ENCODE measurements around the gene REG3A. TPM values are rescaled to one million over a fixed set of nuclear protein-coding genes. Genes with fewer than 3 reads are reported as not detected.

Gene REG3A
- total RNA-seq, 3 donors from 2014 or later (not counting 1 experiment from before 2014, with no cell fraction given): not detected

DNA sequence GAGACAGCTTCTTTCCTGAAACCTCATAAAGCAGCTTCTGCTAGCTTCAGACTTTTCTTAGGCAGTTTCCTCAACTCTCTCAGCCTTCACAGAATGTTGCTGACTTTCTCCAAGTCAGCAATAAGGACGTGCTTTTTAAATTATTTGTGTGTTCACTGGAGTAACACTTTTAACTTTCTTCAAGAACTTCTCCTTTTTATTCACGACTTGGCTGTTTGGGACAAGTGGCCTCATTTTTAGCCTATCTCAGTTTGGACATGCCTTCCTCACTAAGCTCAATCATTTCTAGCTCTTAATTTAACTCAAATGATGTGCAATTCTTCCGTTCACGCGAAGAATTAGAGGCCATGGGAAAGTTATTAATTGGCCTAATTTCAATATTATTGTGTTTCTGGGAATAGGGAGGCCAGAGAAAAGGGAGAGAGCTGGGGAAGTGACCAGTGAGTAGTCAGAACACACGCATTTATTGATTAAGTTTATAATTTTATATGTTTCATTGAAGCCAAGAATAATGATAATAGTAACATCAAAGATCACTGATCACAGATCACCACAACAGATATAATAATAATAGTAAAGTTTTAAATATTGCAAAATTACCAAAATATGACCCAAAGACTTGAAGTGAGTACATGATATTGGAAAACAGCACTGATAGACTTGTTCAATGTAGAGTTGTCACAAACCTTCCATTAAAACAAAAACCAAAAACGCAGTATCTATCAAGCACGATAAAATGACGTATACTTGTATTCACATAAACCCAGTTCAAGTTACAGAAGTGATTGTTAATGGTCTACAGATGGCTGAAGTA, 34.4 kb downstream of the REG3A start:
- no peaks in the 10 kb centered on the region for H3K4me1 ChIP-seq (ENCODE audit: control insufficient read depth, insufficient read depth, low read length)

DNA sequence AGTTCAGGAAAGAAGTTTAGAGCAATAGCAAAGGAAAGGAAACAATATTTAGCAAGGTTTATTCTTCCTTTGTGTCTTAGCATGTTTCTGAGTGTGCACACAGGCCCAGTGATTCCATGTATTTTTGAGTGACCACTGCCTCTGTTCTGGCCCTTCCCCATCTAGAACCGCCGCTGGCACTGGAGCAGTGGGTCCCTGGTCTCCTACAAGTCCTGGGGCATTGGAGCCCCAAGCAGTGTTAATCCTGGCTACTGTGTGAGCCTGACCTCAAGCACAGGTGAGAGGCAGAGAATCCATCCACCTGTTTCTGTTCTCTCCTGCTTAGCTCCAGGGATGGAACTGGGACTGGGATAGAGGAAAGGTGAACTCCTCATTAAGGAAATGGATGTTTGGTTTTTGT, 36.9 kb downstream of the REG3A start:
- intact Hi-C loops (cut with micrococcal nuclease): no loop called here
- no peaks in the 10 kb centered on the region for H3K4me1 Mint-ChIP-seq
- TF ChIP-seq, protein P1, sequence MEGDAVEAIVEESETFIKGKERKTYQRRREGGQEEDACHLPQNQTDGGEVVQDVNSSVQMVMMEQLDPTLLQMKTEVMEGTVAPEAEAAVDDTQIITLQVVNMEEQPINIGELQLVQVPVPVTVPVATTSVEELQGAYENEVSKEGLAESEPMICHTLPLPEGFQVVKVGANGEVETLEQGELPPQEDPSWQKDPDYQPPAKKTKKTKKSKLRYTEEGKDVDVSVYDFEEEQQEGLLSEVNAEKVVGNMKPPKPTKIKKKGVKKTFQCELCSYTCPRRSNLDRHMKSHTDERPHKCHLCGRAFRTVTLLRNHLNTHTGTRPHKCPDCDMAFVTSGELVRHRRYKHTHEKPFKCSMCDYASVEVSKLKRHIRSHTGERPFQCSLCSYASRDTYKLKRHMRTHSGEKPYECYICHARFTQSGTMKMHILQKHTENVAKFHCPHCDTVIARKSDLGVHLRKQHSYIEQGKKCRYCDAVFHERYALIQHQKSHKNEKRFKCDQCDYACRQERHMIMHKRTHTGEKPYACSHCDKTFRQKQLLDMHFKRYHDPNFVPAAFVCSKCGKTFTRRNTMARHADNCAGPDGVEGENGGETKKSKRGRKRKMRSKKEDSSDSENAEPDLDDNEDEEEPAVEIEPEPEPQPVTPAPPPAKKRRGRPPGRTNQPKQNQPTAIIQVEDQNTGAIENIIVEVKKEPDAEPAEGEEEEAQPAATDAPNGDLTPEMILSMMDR (IDR thresholded peaks at IDR 0.05): no peak
- peaks cover 9 to 13% of the 10 kb centered on the region in 2 donors for H3K9me3 Mint-ChIP-seq
- H3K36me3 ChIP-seq (ENCODE audit: control insufficient read depth, insufficient read depth, low read length): no peaks in the 10 kb centered on the region
- no peak for DNase-seq
- no peaks in the 10 kb centered on the region for H3K36me3 Mint-ChIP-seq
- H3K27ac Mint-ChIP-seq: no peak overlapping the region
- peaks cover 3% of the 10 kb centered on the region for H3K9me3 ChIP-seq (ENCODE audit: control insufficient read depth, insufficient read depth, low read length)
- no peaks in the 10 kb centered on the region for H3K4me1 ChIP-seq (ENCODE audit: control insufficient read depth, insufficient read depth, low read length)
- no peak overlapping the region for H3K4me3 ChIP-seq (ENCODE audit: low read length)
- no peak overlapping the region for H3K4me3 Mint-ChIP-seq
- ATAC-seq: no peak
- 92% methylated on average over 2 of the region's 2 CpGs for WGBS (ENCODE audit: insufficient coverage)
- no peak overlapping the region for H3K27ac ChIP-seq (ENCODE audit: low read length)
- no peaks in the 10 kb centered on the region for H3K27me3 ChIP-seq (ENCODE audit: control insufficient read depth, insufficient read depth, low read length)
- H3K27me3 Mint-ChIP-seq (ENCODE audit: low read depth in 2 of 2): no peaks in the 10 kb centered on the region

More for the DNA sequence above, 34.4 kb downstream of the REG3A start:
- Mint-ChIP-seq H3K27me3 (ENCODE audit: low read depth in 2 of 2) (no peaks in the 10 kb centered on the region), H3K36me3 (no peaks in the 10 kb centered on the region), H3K4me1 (no peaks in the 10 kb centered on the region), H3K4me3 (no peak overlapping the region), H3K9me3 (peaks cover 9 to 15% of the 10 kb centered on the region in 2 donors), H3K27ac (no peak overlapping the region)
- TF ChIP-seq, protein P1 (IDR thresholded peaks at IDR 0.05): no peak
- peaks cover 3% of the 10 kb centered on the region for H3K9me3 ChIP-seq (ENCODE audit: control insufficient read depth, insufficient read depth, low read length)
- no peak overlapping the region for H3K27ac ChIP-seq (ENCODE audit: low read length)
- WGBS (ENCODE audit: insufficient coverage): 26% methylated on average over 5 of the region's 9 CpGs
- H3K27me3 ChIP-seq (ENCODE audit: control insufficient read depth, insufficient read depth, low read length): no peaks in the 10 kb centered on the region
- intact Hi-C loops (cut with micrococcal nuclease): no loop called here
- no peak for ATAC-seq
- no peak for DNase-seq
- H3K4me3 ChIP-seq (ENCODE audit: low read length): no peak overlapping the region
- no peaks in the 10 kb centered on the region for H3K36me3 ChIP-seq (ENCODE audit: control insufficient read depth, insufficient read depth, low read length)

DNA sequence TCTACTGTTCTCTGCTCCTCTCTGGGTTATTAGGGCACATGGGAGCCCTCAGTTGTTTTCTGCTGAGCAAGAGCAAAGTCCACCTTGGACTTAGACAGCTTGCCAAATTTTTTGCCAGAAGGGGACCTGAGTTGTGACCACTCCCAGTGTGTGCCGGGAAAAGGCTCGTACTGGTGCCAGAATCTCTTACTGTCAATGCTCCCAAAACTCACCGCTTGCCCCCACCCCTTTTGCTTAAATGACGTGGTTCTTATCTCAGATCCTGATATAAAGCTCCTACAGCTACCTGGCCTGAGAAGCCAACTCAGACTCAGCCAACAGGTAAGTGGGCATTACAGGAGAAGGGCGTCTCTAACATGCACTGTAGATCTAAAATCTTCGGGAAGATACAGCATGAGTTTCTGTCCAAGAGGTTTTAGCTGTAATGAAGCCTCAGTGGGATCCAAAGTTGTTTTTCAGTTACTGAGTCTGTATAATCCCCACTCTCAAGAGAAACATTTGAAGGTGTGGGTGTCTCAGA, 39.3 kb downstream of the REG3A start, which contains the start of gene REG1A:
TSS of gene REG1A (plus strand) at position 295 of the 520 bp plus-strand sequence. CDS start 374 bp downstream, outside the sequence.
- no peaks in the 10 kb centered on the region for H3K27me3 ChIP-seq (ENCODE audit: control insufficient read depth, insufficient read depth, low read length)
- Mint-ChIP-seq H3K27me3 (ENCODE audit: low read depth in 2 of 2) (no peaks in the 10 kb centered on the region), H3K4me3 (no peak within 1 kb of the TSS), H3K4me1 (no peaks in the 10 kb centered on the region), H3K9me3 (peaks cover 8 to 21% of the 10 kb centered on the region in 2 donors), H3K36me3 (no peaks in the 10 kb centered on the region), H3K27ac (no peak within 1 kb of the TSS)
- WGBS (ENCODE audit: insufficient coverage): 68% methylated on average over 6 of the region's 6 CpGs
- H3K4me1 ChIP-seq (ENCODE audit: control insufficient read depth, insufficient read depth, low read length): no peaks in the 10 kb centered on the region
- no peak within 1 kb of the TSS for H3K4me3 ChIP-seq (ENCODE audit: low read length)
- DNase-seq: no peak
- TF ChIP-seq, protein P1 (IDR thresholded peaks at IDR 0.05): no peak
- intact Hi-C loops (cut with micrococcal nuclease): no loop called here
- H3K36me3 ChIP-seq (ENCODE audit: control insufficient read depth, insufficient read depth, low read length): no peaks in the 10 kb centered on the region
- peaks cover 3% of the 10 kb centered on the region for H3K9me3 ChIP-seq (ENCODE audit: control insufficient read depth, insufficient read depth, low read length)
- H3K27ac ChIP-seq (ENCODE audit: low read length): no peak within 1 kb of the TSS
- ATAC-seq: no peak

All from natural killer cell (primary cell).